ENCODE data around the gene PLPP4.

DNA sequence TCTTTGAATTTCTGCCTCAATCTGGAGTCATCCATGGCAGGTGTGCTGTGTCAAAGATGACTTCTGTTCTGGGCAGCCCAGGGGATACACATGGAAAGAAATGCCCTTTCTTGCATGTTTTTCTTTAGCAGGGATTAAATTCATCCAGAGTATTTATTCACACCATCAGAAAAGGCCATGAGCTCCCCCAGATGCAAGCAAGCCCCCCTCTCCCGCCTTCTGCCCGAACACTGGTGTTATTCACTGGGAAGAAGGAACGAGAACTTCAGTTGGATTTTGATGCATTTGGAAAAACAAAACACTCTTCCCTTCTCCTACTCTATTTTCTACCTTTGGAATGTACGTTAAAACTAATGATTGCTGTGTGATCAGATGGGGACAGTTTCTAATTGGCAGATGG, 1.4 kb downstream of the PLPP4 start:
- TF ChIP-seq, protein P1, sequence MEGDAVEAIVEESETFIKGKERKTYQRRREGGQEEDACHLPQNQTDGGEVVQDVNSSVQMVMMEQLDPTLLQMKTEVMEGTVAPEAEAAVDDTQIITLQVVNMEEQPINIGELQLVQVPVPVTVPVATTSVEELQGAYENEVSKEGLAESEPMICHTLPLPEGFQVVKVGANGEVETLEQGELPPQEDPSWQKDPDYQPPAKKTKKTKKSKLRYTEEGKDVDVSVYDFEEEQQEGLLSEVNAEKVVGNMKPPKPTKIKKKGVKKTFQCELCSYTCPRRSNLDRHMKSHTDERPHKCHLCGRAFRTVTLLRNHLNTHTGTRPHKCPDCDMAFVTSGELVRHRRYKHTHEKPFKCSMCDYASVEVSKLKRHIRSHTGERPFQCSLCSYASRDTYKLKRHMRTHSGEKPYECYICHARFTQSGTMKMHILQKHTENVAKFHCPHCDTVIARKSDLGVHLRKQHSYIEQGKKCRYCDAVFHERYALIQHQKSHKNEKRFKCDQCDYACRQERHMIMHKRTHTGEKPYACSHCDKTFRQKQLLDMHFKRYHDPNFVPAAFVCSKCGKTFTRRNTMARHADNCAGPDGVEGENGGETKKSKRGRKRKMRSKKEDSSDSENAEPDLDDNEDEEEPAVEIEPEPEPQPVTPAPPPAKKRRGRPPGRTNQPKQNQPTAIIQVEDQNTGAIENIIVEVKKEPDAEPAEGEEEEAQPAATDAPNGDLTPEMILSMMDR (IDR thresholded peaks at IDR 0.05; ENCODE audit: low read depth, low read length): no peak
- TF ChIP-seq EZH2phosphoT487 (IDR thresholded peaks at IDR 0.05; ENCODE audit: low read depth): no peak

All from OCI-LY3 (cell line).